NCI-H82 treated with DMSO at 0.1 percent for 48 hours (cell line): ENCODE results near the gene SMC6.

Experiments used
- DNase-seq: peaks from one replicate; lab custom pipeline; 2025; ENCODE audit not compliant: unreplicated experiment; lab: John Stamatoyannopoulos, UW

SMC6 gene, protein sequence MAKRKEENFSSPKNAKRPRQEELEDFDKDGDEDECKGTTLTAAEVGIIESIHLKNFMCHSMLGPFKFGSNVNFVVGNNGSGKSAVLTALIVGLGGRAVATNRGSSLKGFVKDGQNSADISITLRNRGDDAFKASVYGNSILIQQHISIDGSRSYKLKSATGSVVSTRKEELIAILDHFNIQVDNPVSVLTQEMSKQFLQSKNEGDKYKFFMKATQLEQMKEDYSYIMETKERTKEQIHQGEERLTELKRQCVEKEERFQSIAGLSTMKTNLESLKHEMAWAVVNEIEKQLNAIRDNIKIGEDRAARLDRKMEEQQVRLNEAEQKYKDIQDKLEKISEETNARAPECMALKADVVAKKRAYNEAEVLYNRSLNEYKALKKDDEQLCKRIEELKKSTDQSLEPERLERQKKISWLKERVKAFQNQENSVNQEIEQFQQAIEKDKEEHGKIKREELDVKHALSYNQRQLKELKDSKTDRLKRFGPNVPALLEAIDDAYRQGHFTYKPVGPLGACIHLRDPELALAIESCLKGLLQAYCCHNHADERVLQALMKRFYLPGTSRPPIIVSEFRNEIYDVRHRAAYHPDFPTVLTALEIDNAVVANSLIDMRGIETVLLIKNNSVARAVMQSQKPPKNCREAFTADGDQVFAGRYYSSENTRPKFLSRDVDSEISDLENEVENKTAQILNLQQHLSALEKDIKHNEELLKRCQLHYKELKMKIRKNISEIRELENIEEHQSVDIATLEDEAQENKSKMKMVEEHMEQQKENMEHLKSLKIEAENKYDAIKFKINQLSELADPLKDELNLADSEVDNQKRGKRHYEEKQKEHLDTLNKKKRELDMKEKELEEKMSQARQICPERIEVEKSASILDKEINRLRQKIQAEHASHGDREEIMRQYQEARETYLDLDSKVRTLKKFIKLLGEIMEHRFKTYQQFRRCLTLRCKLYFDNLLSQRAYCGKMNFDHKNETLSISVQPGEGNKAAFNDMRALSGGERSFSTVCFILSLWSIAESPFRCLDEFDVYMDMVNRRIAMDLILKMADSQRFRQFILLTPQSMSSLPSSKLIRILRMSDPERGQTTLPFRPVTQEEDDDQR

DNA sequence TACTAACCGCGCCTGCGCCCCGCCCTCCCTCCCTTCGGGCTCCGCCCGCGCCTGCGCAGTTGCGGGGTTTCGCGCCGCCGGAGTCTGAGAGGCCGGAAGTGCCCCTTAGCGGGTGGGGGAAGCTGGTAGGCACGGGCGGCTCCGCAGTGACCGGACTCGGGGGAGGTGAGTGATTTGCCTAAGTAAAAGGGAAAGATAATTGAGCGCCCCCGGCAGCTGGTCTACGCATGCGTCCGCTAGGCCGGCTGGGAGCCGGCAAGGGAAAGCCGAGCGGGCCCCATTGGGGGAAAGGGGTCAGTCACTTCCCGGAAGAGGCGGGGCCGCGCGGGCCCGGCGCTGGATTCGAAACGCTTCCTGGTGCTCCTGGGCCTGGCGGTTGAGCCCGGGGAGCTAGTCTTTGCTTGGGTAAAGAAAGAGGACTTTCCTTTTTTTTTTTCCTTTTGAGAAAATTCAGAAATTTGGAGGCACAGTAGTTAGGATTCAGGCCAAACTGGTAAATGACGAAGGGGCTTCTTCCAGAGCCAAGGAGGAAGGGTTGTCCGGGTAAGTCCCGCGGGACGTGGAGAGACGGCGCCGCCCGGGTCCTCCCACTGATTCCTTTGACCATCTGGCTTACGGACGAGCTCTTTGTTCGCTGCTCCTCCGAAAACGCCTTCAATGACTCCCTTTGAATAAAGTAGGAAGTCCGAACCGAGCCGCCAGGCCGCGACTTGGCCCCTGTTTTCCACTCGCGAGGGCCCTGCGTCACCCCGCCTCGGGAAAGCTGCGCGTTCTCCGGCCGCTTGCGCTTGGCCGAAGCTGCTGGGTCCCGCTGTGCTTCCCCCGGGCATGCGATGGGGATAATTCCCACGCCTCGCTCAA, at the start of gene SMC6, which contains the start of gene GEN1:
Gene SMC6 (minus strand): TSS at position 8 of the 861 bp plus-strand sequence. CDS start 7,864 bp downstream, outside the sequence.
Gene GEN1 (plus strand): TSS at position 336 of the 861 bp plus-strand sequence. CDS start 5,806 bp downstream, outside the sequence.
- DNase-seq, result peak; percentile 93

DNA sequence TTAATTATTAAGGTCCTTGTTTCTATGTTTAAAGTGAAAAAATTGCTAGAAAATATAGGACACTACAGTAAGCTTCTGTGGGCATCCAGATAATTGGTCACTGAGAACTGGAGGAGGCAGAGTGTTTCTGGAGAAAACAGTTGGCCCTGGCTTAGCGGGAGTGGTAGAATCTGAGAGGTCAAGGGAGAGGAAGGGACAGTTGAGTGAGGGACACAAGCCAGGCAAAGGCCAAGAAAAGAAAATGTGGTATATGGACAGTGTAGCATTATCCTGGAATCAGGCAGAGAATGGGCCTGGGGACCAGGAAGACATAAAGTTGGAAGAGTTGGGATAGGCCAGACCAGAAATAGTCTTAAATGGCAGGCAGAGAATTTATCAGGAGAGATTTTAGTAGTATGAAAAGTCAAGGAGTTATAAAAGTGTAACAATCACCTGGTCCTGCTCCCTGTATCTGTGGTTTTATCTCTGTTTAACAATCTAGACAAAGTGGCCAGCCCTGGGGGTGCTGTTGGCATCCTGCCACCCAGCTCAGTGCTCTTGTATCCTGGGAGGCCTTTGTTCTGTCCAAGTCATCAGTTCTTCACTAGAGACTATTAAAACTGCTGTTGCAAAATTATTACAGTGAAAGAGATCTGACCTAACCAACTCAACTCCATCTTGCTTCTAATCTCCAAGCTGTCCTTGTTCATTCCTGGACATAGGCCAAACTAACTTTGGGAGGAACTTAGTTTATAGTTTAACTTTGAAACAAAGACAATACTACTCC, 47.3 kb upstream of the SMC6 start:
- DNase-seq, result no peak

DNA sequence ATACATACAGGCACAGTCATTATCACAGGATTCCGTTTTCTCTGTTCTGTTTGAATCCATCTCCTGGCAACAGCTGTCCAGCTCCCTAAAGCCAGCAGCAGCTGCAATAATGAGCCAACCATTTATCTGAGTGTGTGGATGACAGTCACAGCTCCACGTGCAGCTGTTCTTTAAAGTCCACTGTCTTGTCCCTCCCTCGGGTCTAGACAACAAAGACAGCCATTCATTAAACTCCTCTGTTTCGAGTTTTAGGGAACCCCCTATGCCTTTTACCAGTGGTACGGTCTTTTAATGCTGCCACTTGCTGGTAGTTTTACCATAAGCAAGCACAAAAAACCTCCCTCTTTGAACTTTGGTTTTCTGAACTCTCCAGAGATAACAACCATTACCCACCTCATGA, 46.6 kb upstream of the SMC6 start:
- no peak for DNase-seq

DNA sequence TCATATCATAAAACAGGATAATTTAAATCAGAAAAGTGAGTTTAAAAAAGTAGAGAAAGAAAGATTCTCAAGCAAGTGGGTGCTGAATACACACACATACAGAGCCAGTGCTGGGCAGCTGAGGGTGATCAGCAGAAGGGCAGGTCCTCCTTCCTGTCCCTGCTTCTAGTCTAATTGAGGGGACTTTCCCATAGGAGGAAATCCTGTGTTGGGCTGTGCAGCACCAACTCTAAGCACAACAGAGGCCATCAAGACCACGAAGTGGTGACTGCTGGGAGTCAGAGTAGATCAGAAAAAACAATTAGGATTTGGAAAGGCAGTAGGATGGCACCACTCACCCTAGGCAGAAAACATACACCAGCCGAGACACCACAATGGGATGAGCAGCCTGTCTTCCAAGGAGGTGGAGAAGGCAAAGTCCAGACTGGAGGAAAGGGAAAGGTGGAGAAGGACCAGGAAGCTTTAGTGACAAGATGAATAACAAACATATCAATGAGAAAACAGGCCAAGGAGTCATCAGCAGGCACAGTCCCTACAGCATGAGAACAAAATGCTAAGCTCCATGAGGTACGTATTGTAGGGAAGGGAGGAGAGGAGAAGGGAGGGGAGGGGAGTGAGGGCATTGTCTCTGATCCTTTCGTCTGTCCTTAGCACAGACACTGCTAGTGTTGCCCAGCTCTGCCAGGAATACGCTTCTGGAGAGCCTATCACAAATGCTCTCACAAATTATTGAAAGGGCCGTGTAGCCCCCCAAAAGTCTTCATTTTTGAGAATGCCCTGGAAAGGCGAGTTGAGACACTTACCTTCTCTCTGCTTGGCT, 45.9 kb upstream of the SMC6 start:
- DNase-seq, result no peak

DNA sequence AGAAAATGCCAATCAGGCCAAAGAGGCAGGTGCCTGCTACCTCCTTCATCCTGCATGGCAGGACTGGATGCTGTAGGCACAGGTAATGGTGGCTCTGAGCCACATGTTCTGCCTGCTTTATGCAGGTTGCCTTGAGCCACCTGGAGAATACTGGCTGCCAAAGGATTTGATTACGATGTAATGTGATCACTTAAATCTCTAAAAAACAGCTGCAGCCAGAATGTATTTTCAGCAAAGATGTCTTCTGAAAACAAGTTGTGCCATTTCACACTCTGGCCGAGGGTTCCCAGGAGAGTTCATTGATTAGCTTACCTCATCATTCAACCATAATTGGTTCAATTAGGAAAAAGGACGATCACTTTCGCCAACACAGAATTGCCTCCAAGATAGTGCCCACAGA, 44.7 kb upstream of the SMC6 start:
- no peak for DNase-seq

DNA sequence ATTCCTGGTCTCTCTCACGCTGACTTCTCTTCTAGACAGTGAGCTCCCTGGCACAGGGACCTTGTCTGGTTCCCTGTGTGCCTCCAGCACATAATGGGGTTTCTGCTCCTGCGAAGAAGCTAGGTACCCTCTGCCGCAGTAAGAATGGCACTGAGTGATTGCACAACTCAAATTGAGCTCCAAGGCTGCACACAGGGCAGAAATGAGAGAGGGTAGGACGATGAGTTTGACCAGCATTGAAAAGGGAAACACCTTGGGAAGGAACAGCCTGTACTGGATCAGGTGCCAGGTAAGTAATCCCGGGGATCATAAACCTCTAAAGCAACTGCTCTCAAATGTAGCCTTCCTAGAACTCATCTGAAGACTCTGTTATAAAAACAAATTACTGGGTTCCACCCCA, 41.7 kb upstream of the SMC6 start:
- no peak for DNase-seq

DNA sequence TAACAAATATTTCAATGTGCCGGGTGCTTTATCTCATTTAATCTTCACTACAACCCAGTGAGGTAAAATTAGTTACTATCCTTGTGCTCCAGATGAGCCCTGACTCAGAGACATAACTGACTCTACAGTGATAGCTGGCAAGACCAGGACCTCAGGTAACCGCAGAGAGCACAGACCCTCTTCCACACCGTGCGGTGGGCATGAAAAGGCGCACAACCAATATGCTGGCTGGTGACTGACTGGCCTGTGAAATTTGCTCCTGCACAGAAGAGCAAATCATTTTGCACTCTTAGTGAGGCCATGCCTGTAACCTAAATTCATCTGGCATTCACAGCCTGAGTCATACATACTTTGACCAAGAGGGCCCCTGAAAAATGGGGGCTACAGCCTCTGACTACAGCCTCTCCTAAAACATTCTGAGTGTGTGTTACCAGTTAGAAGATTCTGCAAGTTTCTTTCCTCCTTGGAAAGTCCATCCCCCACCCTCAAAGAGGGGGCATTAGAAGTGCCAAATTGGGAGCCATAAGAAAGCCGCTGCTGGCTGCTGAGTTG, 40.3 kb upstream of the SMC6 start:
- DNase-seq, result no peak

DNA sequence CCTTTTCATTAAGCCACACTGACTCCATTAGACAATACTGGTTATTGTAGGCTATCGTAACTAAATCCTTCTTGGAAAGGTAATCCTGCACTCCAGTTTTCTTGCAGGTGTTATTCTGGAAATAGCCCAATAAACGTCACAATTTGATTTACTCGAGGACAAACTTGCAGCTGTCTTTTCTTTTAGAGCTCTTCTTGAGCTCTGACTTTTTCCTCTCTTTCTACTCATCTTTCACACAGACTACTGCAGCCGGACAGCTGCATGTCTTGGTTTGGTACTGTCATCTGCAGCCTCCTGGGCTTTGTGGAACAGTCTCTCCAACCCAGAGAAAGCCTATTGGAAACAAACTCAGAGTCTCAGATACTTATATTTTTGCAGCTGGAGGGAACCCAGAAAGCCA, 39.7 kb upstream of the SMC6 start:
- DNase-seq, result no peak

DNA sequence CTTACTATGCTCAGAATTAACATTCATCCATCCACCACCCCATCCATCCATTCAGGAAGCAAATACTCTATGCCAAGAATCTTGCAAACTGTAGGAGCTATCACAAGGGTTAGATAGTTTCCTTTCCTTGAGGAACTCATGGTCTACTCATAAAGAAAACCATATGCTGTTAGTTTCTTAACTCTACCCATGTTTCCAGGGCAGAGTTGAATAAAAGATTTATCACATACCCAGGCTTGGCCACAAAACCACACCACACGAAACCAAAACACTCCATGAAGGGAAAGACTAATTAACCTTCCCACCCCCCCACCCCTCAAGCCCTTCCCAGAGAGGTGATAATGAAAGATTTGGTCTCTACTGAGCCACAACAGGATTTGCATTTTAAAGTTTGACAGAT, 38.9 kb upstream of the SMC6 start:
- no peak for DNase-seq

DNA sequence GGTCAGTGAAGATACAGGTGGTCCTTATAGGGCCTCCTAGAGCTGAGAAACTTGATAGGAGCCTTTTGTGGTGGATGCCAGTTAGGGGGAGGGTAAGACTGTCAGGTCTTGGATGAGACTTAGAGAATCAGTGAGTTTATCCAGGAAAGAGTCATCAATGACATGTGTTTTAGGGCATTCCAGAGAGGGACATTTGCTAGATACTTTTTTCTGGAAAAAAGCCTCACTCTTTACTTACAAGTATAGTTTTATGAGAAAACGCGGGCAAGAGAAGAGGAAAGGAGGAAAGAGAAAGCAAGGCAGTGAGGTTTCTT, 38.2 kb upstream of the SMC6 start:
- DNase-seq, result no peak

DNA sequence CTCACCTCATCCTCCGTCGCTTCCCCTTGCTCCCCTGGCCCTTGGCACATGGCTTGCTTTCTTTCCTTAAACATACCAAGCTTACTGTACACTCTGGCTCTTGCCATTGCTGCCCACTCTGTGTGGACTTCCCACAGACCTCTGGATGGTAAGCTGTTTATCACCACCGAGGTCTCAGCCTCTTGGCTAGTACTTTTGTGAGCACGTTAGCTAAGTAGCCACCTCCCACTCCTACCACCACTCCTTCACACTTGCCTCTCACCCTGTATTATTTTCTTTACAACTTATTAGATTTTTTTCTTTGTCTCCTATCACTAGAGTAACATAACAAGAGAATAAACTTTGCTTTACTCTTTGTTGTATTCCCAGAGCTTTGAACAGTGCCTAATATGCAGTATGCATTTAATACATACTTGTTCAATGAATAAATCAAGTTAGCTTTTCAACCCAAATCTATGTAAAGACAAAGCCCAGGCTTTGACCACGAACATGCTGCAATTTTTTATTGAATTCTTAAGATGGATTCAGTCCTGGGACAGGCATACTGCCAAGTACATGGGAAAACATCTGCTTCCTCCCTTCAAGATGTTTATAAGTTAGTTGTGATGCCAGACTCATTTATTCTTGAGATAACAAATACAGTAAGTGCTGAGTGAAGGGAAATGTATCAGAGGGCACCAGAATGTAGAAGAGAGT, 37.7 kb upstream of the SMC6 start:
- no peak for DNase-seq

DNA sequence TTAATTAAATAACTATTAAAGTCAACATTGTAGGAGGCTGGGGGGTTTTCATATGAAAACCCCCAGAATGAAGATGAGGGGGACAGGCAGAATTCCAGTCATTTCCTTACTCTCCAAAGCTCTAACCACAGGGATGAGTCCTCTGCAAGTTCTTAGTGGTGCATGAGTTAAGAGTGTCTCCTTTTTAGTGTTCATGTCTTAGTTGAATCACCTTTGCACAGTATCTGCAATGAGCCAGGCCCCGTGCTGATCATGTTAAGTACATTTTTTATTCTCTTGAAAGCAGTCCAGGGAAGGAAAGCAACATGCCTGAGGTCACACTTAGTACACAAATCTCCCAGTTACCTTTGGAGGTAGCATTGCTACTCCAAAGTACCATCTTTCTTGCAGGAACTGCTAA, 36.9 kb upstream of the SMC6 start:
- DNase-seq, result no peak

DNA sequence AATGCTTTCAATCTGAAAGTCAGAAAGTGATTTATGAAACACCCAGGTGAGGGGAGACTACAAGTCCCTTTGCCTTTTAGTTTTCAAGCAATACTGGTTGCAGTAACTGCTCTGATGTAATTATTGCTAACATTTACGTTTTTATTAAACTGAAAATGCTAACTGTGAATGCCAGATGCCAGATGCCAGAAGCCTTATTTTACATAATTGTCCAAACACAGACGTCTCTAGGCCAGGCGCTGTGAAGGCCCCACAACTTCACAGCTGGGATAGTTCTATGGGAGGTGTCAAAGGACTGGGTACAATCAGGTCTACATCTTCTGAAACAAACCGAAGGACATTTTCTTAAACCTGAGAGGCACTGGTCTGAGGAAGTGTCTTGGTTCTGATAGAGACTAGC, 35.2 kb upstream of the SMC6 start:
- DNase-seq, result no peak

DNA sequence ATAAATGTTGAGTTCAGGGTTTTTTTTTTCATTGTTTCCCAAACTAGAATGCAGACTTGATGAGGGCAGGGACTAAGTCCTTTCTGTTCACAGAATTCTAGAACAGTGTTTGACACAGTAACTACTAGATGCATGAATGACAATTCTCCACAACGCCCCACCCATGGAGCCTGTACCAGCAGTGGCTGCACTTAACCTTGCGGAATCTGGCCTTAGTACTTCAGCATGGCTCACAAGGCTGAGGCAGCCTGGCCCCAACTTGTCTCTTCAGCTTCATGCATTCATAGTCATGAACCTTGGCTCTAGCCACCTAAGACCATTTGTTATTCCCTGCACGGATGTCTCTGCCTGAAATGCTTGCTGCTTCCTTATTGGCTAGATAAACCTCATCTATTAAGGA, 33.1 kb upstream of the SMC6 start:
- DNase-seq, result no peak

DNA sequence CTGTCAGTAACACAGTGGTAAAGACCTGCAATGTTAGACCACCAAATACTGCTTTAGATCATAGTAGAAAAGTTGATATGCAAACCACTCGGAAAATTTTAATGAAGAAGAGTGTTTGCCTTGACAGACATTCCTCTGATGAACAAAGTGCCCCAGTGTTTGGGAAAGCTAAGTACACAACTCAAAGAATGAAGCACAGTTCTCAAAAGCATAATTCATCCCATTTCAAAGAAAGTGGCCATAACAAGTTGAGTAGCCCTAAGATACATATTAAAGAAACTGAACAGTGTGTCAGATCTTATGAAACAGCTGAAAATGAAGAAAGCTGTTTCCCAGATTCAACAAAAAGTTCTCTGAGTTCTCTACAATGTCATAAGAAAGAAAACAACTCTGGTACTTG, 27.9 kb upstream of the SMC6 start:
- no peak for DNase-seq

DNA sequence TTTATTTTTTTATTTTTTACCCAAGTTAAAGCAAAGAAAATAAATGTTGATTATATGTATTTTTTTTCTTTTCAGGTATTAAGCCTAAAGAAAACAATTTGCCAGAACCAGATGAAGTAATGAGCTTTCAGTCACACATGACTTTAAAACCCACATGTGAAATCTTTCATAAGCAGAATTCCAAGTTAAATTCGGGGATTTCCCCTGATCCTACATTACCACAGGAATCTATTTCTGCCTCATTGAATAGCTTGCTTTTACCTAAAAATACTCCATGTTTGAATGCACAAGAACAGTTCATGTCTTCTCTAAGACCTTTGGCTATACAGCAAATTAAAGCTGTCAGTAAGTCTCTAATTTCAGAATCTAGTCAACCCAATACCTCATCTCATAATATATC, 26.9 kb upstream of the SMC6 start:
- DNase-seq, result no peak

DNA sequence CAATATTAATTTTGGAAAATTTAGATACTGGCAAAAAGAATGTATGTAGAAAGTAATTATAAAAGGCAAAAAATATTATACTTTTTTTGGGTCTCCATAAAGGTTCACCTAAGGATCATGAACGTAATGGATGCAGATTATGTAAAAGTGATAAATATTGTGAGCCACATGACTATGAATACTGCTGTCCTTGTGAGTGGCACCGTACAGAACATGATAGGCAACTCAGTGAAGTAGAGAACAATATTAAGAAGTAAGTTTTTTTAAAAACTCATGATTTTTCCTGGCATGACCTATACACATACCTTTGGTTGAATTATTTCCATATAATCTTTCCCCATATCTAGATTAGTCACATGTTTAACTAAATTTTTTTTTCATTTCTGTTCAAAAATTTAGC, 18.9 kb upstream of the SMC6 start:
- DNase-seq, result no peak

DNA sequence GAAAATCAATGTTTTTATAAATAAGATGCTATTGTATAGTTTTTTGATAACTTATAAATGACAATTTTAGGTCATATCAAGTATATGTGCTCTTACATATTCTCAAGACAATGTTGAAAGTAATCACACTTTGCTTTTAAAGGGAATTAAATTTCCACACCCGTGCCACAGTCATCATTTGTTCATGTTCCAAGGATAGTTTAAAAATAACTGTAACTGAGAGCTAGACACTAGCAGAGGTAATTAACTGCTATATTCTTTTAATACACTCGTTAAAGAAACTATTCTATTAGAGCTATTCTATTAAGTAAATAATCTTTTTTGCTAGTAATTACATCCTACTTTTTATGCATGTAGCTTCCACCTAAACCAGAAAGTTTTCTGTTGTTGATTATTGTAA, 18.3 kb upstream of the SMC6 start:
- no peak for DNase-seq
